Activated T-helper 17 cell treated with anti-CD3 and anti-CD28 coated beads, Interleukin-2, amount 50 U/mL, for 72 hours (primary cell): ENCODE data around the gene WNT7B. TPM values are rescaled to one million over a fixed set of nuclear protein-coding genes. Genes with fewer than 3 reads are reported as not detected.

ENCODE experiments used
- ATAC-seq: fragments of 150-1000 bp; cut with Tn5 transposase; replicated peaks from 2 replicates; pipeline ENCODE4 v1.10.0; 2021; ENCODE audit warnings: mild to moderate bottlenecking, moderate library complexity
- H3K27ac Mint-ChIP-seq: one replicate; pipeline ENCODE4 v1.8.0; 2022; ENCODE audit warnings: mixed read lengths
- H3K27me3 Mint-ChIP-seq: one replicate; pipeline ENCODE4 v1.8.0; 2022; ENCODE audit warnings: mixed read lengths
- H3K36me3 Mint-ChIP-seq: one replicate; pipeline ENCODE4 v1.8.0; 2022; ENCODE audit warnings: low read depth, mild to moderate bottlenecking, mixed read lengths
- H3K4me1 Mint-ChIP-seq: one replicate; pipeline ENCODE4 v1.8.0; 2022; ENCODE audit warnings: mixed read lengths
- H3K4me3 Mint-ChIP-seq: one replicate; pipeline ENCODE4 v1.8.0; 2022; ENCODE audit warnings: mild to moderate bottlenecking, mixed read lengths
- H3K9me3 Mint-ChIP-seq: one replicate; pipeline ENCODE4 v1.8.0; 2022; ENCODE audit warnings: mixed read lengths
- total RNA-seq, 2 donors: library from RNA; stranded (reverse); gene quantifications; one replicate each; pipeline ENCODE4 v1.2.3, GENCODE V29; 2022

WNT7B gene
- total RNA-seq, 2 donors from 2014 or later, result not detected

DNA sequence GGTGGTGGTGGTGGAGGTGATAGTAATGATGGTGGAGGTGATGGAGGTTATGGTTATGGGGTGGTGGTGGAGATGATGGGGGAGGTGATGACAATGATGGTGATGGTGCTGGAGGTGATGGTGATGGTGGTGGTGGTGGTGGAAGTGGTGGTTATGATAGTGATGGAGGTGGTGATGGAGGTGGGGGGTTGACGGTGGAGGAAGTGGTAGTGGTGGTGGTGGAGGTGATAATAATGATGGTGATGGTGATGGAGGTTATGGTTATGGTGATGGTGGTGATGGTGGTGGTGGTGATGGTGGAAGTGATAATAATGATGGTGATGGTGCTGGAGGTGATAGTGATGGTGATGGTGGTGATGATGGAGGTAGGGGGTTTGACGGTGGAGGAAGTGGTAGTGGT lies 16.9 kb upstream of the WNT7B start:
- Mint-ChIP-seq H3K27me3 (peaks cover 7% of the 10 kb centered on the region), H3K9me3 (no peaks in the 10 kb centered on the region), H3K36me3 (no peaks in the 10 kb centered on the region), H3K4me1 (no peaks in the 10 kb centered on the region), H3K27ac (no peak overlapping the region), H3K4me3 (no peak overlapping the region)
- ATAC-seq, result no peak

DNA sequence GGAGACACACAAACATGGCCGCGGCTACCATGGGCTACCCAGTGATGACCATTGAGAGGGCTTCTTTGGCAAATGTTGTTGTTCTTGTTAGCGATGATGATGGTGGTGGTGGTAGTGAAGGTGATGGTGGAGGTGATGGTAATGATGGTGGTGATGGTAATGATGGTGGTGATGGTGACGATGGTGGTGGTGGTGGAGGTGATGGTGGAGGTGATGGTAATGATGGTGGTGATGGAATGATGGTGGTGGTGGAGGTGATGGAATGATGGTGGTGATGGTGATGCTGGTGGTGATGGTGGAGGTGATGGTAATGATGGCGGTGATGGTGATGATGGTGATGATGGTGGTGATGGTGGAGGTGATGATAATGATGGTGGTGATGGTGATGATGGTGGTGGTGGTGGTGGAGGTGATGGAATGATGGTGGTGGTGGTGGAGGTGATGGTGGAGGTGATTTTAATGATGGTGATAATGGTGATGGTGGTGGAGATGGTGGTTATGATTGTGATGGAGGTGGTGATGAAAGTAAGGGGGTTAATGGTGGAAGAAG lies 16.3 kb upstream of the WNT7B start:
- Mint-ChIP-seq H3K4me1 (no peaks in the 10 kb centered on the region), H3K36me3 (no peaks in the 10 kb centered on the region), H3K4me3 (no peak overlapping the region), H3K9me3 (no peaks in the 10 kb centered on the region), H3K27me3 (peaks cover 5% of the 10 kb centered on the region), H3K27ac (no peak overlapping the region)
- no peak for ATAC-seq

DNA sequence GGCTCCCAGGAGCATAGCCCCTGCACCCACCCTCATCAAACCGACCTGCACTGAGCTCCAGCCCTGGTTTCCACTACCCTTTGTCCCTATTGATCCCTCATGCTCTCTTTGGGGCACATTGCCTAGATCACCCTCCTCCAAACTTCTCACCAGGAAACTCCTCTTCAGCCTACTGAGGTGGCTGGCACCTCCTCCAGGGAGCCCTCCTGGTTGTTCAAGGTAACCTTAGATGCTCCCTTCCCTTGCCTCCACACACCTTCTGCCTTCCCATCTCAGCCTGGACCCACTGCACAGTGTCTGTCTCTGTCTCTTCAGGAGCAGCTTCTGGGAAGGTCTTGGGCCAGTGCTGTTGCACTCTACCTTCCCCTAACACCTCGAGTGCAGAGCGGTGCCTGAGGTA lies 15.8 kb upstream of the WNT7B start:
- Mint-ChIP-seq H3K4me3 (no peak overlapping the region), H3K9me3 (no peaks in the 10 kb centered on the region), H3K27me3 (peaks cover 5% of the 10 kb centered on the region), H3K36me3 (no peaks in the 10 kb centered on the region), H3K27ac (no peak overlapping the region), H3K4me1 (no peaks in the 10 kb centered on the region)
- no peak for ATAC-seq

DNA sequence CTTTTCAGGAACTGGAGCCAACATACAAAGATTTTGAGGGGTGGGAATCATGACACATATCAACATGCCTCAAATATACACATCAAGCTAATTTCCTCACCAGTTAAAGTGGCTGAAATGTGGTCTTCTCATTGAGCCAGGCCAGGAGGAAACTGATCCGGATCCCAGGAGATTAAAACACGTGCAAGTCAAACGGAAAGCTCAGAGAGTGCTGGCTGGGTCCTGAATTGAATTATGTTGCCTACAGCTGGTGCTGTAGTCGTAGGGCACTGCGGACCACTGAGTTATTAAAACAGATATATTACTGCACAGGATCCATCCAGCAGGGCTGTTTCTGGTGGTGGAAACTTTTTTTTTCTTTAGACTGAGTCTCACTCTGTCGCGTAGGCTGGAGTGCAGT lies 14.1 kb upstream of the WNT7B start:
- Mint-ChIP-seq H3K4me1 (no peaks in the 10 kb centered on the region), H3K36me3 (no peaks in the 10 kb centered on the region), H3K9me3 (no peaks in the 10 kb centered on the region), H3K4me3 (no peak overlapping the region), H3K27me3 (peaks cover 9% of the 10 kb centered on the region), H3K27ac (no peak overlapping the region)
- ATAC-seq, result no peak

DNA sequence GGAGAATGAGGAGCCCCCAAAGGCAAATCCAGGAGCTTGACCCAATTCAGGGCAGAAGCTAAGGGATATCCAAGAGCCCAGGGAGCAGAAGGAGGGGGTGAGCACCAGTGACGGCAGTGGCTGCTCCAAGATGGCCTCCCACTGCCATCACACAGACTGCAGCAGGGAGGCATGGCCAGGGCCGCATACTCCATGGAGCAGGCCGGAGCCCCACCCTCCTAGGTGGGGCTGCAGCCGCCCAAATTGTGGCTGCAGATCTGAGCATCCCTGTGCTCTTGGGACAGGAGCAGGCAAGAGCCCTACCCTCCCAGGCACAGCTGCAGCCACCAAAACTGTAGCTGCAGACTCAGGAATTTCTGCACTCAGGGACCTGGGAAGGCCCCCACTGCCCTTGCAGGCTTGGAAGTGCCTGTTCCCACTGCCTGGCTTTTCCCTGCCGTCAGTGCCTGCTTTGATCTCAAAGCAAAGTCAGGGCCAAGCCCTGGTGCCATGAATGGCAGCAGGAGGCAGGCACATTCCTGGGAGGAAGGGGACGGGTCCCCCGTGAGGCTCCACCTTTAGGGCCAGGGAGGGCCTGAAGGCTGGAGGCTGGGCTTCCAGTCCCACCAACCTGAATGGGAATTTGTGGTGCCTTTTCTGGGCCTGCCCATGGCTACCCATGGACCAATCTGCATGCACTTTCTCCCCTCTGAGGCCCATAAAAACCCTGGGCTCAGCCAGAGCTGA lies 10.3 kb upstream of the WNT7B start:
- no peak for ATAC-seq
- Mint-ChIP-seq H3K27ac (no peak overlapping the region), H3K9me3 (no peaks in the 10 kb centered on the region), H3K4me3 (no peak overlapping the region), H3K27me3 (peaks cover 7% of the 10 kb centered on the region), H3K4me1 (peaks cover 4% of the 10 kb centered on the region), H3K36me3 (no peaks in the 10 kb centered on the region)

DNA sequence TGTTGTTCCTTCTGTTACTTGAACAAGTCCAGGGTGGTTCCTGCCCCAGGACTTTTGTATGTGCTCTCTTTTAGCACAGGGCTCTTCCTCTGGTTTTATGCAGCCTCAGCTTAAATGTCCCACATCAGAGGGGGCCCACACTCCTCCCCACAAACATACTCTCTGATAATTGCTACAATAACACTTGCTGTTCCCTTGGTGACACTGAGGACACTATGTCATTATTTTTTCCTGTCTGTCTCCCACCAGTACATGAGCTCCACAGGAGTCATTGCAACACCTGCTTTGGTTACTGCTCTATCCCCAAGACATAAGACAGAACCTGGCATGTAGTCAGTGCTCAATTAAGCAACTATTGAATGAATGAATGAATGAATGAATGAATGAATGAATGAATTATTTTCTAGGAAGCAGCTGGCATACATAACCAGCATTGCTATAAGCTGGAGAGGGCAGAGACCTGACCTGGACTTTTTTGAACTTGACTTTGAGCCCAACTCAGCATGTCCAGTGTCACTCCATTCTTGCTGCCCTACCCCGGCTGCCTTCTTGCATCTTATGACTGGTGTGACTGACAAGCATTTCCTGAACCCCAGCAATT lies 7.5 kb upstream of the WNT7B start:
- Mint-ChIP-seq H3K9me3 (no peaks in the 10 kb centered on the region), H3K27ac (no peak overlapping the region), H3K4me1 (peaks cover 4% of the 10 kb centered on the region), H3K27me3 (peaks cover 7% of the 10 kb centered on the region), H3K4me3 (no peak overlapping the region), H3K36me3 (no peaks in the 10 kb centered on the region)
- no peak for ATAC-seq

DNA sequence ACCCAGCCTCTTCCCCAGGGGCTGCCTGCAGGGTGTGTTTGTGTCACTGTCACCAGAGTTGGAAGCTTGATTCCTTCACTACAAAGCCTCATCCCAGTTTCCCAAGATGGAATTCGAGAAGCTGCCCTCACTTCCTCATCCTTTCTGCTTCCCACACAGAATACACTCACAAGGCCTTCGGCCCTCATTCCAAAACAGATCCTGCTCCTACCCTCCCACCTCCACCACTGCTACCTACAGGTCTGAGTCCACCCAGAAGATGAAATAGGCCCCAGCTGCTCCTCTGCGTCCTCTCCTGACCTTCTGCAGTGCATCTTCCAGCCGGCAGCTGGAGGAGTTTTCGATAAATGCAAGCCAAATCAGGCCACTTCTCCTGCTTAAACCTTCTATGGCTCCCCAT lies 6.8 kb upstream of the WNT7B start:
- H3K4me1 Mint-ChIP-seq, result peaks cover 4% of the 10 kb centered on the region
- no peaks in the 10 kb centered on the region for H3K36me3 Mint-ChIP-seq
- H3K9me3 Mint-ChIP-seq, result no peaks in the 10 kb centered on the region
- H3K27ac Mint-ChIP-seq, result no peak overlapping the region
- no peak for ATAC-seq
- no peak overlapping the region for H3K4me3 Mint-ChIP-seq
- H3K27me3 Mint-ChIP-seq, result peaks cover 7% of the 10 kb centered on the region

DNA sequence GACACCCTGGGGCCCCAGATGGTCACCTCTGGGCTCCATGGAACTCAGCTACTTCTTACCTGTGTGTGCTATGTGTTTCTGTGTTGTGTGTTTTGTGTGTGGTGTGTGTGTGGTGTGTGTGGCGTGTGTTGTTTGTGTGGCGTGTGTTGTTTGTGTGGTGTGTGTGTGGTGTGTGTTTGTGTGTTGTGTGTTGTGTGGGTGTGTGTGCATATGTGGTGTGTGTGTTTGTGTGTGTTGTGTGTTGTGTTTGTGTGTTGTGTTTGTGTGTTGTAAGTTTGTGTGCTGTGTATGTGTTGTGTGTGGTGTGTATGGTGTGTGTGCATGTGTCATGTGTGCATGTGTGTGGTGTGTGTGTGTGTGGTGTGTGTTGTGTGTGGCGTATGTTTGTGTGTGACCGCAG lies 3.8 kb upstream of the WNT7B start:
- no peak for ATAC-seq
- Mint-ChIP-seq H3K4me1 (peaks cover 4% of the 10 kb centered on the region), H3K4me3 (no peak overlapping the region), H3K27ac (no peak overlapping the region), H3K27me3 (peaks cover 3% of the 10 kb centered on the region), H3K9me3 (no peaks in the 10 kb centered on the region), H3K36me3 (no peaks in the 10 kb centered on the region)

DNA sequence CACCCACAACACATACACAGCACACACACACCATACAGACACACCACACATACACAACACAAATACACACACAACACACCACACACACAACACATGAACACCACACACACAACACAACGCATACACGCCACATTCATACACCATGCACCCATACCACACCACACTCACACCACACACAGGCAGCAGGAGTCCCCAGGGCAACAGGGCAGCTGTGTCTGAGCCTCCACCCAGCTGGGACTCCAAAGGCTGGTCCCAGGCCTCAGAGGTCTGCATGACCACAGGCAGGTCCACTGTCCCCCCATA lies 3.3 kb upstream of the WNT7B start:
- H3K4me1 Mint-ChIP-seq, result peaks cover 4% of the 10 kb centered on the region
- H3K4me3 Mint-ChIP-seq, result no peak overlapping the region
- H3K27ac Mint-ChIP-seq, result no peak overlapping the region
- H3K36me3 Mint-ChIP-seq, result no peaks in the 10 kb centered on the region
- H3K9me3 Mint-ChIP-seq, result no peaks in the 10 kb centered on the region
- H3K27me3 Mint-ChIP-seq, result peaks cover 1% of the 10 kb centered on the region
- no peak for ATAC-seq

DNA sequence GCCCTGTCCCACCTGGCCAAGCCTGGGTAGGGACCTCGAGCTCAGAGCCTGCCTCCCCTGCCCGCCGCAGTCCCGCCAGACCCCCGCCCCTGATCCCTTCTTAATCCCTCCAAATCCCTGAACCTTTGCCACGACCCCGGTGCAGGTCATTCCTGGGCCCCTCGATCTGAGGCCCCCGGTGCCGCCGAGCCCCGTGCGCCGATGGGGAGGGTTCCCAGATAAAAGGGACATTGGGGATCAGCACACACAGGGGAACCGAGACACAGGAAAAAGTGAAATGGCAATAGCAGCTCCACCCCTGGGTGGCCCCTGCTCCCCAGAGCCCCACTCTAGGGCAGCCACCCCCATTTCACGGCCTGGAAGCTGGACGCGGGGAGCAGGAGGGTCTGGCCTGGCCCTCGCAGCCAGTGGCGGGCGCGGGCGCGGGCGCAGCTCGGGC lies 1.3 kb upstream of the WNT7B start:
- ATAC-seq, result no peak
- no peak overlapping the region for H3K27ac Mint-ChIP-seq
- peaks cover 15% of the 10 kb centered on the region for H3K27me3 Mint-ChIP-seq
- H3K9me3 Mint-ChIP-seq, result no peaks in the 10 kb centered on the region
- no peaks in the 10 kb centered on the region for H3K36me3 Mint-ChIP-seq
- peak overlapping the region; percentile 42 for H3K4me3 Mint-ChIP-seq
- no peaks in the 10 kb centered on the region for H3K4me1 Mint-ChIP-seq

DNA sequence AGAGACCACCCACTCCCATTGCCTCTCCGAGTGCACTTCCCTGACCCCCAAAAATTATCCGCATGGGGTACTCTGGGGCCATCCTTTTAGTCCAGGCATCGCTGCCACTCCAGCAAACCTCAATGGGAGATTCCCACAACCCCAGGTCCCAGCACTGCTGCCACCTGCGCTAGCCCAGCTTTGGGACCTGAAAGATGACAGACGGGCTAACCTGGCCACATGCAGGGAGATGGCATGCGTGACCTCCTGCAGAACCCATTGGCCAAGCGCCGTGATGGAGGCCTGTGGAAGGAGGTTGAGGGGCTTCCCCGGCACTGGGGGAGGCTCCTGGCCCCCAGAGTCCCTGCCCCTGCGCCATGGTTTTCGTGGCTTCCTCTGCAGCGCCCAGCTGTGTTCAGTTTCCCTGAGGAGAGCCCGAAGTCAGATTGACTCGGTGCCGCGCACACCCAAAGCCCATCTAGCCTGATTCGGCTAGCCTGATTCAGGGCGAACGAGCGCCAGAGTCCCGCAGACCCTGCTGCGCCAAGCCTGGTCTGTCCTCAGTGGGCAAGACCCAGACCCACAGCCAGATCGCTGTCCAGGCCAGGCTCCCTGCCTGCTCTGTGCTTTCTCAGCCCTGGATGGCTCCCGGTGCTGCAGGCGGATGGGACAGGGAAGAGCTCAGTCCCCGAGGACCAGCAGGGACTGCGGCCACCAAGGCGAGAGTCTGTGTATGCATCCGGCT lies 751 bp upstream of the WNT7B start:
- no peaks in the 10 kb centered on the region for H3K9me3 Mint-ChIP-seq
- no peaks in the 10 kb centered on the region for H3K4me1 Mint-ChIP-seq
- no peak for ATAC-seq
- H3K36me3 Mint-ChIP-seq, result no peaks in the 10 kb centered on the region
- no peak overlapping the region for H3K27ac Mint-ChIP-seq
- H3K4me3 Mint-ChIP-seq, result peak overlapping the region; percentile 42
- peaks cover 19% of the 10 kb centered on the region for H3K27me3 Mint-ChIP-seq

DNA sequence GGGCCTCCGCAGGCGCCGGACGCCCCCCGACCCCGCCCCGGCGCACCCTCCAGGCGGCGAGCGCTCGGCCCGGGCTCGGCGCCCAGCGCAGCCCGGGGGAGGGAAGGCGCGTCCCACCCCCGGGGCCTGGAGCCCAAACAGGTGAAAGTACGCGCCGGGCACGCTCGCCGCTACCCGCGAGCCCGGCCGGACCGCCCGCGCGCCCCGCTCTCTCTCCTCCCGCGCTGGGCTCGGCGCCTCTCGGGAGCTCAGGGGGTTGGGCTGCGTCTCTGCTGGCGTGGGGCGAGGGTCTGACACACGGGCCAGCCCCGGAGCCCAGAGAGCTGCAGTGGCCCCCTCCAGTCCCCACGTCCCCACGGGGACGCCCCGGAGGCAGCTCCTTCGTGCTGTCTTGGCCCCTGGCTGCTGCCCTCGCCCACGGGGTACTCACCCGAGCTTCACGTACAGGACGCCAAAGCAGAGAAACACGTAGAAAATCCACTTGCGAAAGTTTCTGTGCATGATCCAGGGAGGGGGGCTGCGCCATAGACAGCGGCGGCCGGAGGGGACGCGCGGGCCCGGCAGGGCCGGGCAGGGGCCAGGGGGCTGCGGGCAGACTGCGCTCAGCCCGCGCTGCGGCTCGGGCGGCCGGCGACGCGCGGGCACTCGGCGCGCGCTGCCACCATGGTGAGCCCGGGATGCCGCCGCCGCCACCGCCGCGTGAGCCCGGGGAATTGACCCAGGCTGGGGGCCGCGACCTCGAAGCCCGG lies 534 bp downstream of the WNT7B start:
- Mint-ChIP-seq H3K4me3 (no peak overlapping the region), H3K27ac (no peak overlapping the region), H3K27me3 (peaks cover 19% of the 10 kb centered on the region), H3K4me1 (no peaks in the 10 kb centered on the region), H3K36me3 (no peaks in the 10 kb centered on the region), H3K9me3 (no peaks in the 10 kb centered on the region)
- ATAC-seq, result no peak

DNA sequence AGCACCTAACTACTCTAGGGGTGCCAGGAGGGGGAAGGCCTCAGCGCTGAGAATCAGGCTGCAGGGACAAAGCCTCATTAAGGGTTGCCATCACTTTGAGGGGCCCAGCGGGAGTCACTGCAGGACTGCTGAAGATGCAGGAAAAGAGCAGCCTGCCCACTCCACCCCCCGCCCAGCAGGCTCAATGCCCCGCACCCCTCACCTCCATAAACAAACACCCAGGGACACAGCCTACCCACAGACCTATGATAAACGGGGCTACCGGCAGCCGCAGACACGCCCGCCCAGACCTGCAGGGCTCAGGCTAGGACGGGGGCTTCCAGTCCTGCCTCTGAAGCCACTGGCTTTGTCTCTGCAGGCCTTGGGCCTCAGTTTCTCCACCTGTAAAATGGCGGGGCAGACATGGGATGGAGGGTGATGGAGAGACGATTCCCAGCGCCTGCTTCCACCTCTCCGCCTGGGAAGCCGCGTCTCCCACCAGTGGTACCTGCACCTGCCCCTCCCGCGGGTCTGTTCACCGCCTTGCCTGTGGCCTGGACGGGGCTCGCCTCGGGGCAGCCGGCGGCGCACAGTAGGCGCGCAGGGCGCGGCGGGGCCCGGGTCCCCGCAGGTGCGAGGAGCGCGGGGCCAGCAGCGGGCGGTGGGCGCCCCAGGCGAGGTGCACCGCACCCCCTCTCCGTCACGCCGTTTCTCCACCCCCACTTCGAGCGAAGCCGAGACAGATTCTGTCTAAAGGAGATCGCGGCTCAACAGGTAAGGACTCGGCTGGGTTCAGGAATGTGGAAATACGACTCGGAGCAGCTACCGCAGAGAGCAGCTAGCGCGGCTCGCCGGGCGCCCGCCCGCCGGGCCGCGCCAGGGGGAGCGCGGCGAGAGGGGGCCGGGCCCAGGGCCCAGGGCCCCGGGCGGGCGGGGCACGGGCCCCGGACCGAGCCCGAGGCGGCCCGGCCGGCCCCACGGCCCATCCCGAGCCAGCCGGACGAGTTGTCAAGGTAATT lies 1.5 kb downstream of the WNT7B start:
- no peak for ATAC-seq
- no peaks in the 10 kb centered on the region for H3K9me3 Mint-ChIP-seq
- H3K27me3 Mint-ChIP-seq, result peaks cover 22% of the 10 kb centered on the region
- H3K36me3 Mint-ChIP-seq, result no peaks in the 10 kb centered on the region
- H3K4me1 Mint-ChIP-seq, result no peaks in the 10 kb centered on the region
- no peak overlapping the region for H3K27ac Mint-ChIP-seq
- peak overlapping the region; percentile 40 for H3K4me3 Mint-ChIP-seq
